Naive B cell (primary cell): Measurements from ENCODE around the gene OIT3. TPM values are rescaled to one million over a fixed set of nuclear protein-coding genes. Genes with fewer than 3 reads are reported as not detected.

ENCODE experiments used
- ATAC-seq, 2 donors: fragments of 150-1000 bp; cut with Tn5 transposase; 2 replicates each; pipeline ENCODE4 v1.10.0; 2021; ENCODE audit warnings: low read depth in 2 of 2, mild to moderate bottlenecking in 2 of 2, moderate library complexity in 2 of 2
- DNase-seq: peaks from one replicate; pipeline ENCODE4 v3.0.0; 2022
- H3K27ac Mint-ChIP-seq, 6 donors: one replicate each; pipeline ENCODE4 v1.8.0; 2020 to 2022; ENCODE audit warnings: mild to moderate bottlenecking in 6 of 6, mixed read lengths in 6 of 6, moderate library complexity in 5 of 6, inconsistent platforms in 2 of 6
- H3K27me3 Mint-ChIP-seq, 3 donors: one replicate each; pipeline ENCODE4 v1.8.0; 2021 to 2022; ENCODE audit warnings: mixed read lengths in 3 of 3, mild to moderate bottlenecking in 1 of 3
- H3K36me3 Mint-ChIP-seq, 2 donors: one replicate each; pipeline ENCODE4 v1.8.0; 2020 to 2022; ENCODE audit warnings: mixed read lengths in 2 of 2, inconsistent platforms in 1 of 2, mild to moderate bottlenecking in 1 of 2
- H3K4me1 Mint-ChIP-seq, 3 donors: one replicate each; pipeline ENCODE4 v1.8.0; 2020 to 2022; ENCODE audit warnings: mixed read lengths in 3 of 3, inconsistent platforms in 1 of 3, mild to moderate bottlenecking in 1 of 3, moderate library complexity in 1 of 3
- H3K4me3 Mint-ChIP-seq, 8 donors: one replicate each; pipeline ENCODE4 v1.8.0; 2020 to 2022; ENCODE audit warnings: mild to moderate bottlenecking in 8 of 8, mixed read lengths in 8 of 8, moderate library complexity in 8 of 8, inconsistent platforms in 2 of 8
- H3K9me3 Mint-ChIP-seq, 7 donors: one replicate each; pipeline ENCODE4 v1.8.0; 2020 to 2022; ENCODE audit warnings: mixed read lengths in 7 of 7, mild to moderate bottlenecking in 5 of 7, inconsistent platforms in 2 of 7, moderate library complexity in 1 of 7
- polyA plus RNA-seq, 6 donors: library from polyadenylated mRNA; unstranded; fragments of 300-500 nt; fragmentation: Illumina TruSeq; gene quantifications; one replicate each; pipeline ENCODE4 v1.2.3, GENCODE V29; 2021; ENCODE audit warnings: low read depth in 6 of 6

Gene OIT3
- polyA plus RNA-seq: not detected

- DNase-seq (no peak), ATAC-seq (no peak)
- Mint-ChIP-seq H3K27me3 (peaks cover 5 to 10% (median 6%) of the 10 kb centered on the region in 3 donors), H3K27ac (no peak within 1 kb of the TSS), H3K36me3 (peaks cover 5 to 6% of the 10 kb centered on the region in 2 donors), H3K4me3 (no peak within 1 kb of the TSS), H3K9me3 (no peaks in the 10 kb centered on the region), H3K4me1 (no peaks in the 10 kb centered on the region)
These were observed at the start of gene OIT3 for GRCh38 chr10:72893136-72893798. Gene OIT3 (plus strand): TSS chr10:72893739. CDS start chr10:72893799, 60 bp downstream.

- peaks cover 1 to 8% (median 3%) of the 10 kb centered on the region in 7 donors for H3K9me3 Mint-ChIP-seq
- no peak for DNase-seq
- peaks cover 8 to 16% of the 10 kb centered on the region in 2 donors for H3K36me3 Mint-ChIP-seq
- ATAC-seq: no peak
- H3K4me1 Mint-ChIP-seq: no peaks in the 10 kb centered on the region
- H3K27me3 Mint-ChIP-seq: no peaks in the 10 kb centered on the region
- no peak overlapping the region for H3K27ac Mint-ChIP-seq
- H3K4me3 Mint-ChIP-seq: no peak overlapping the region
These were observed 47.3 kb upstream of the OIT3 start for GRCh38 chr10:72846238-72846637.

DNA sequence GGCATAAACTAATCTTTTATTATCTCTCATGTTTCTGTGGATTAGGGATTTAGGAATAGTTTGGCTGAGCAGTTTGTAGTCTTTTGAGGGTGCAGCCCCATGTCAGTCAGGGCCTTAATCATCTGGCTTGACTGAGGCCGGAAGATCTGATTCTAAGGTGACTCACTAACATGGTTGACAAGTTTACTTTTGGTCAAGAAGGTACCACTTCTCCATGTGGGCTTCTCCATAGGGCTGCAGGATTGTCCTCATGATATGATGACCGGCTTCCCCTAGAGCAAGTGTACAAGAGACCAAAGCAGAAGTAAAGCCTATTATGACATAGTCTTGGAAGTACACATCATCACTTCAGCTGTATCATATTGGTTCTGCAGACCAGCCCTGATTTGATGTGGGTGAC, 45.9 kb upstream of the OIT3 start:
- no peak overlapping the region for H3K4me3 Mint-ChIP-seq
- ATAC-seq (no peak), DNase-seq (no peak)
- H3K4me1 Mint-ChIP-seq: no peaks in the 10 kb centered on the region
- H3K27me3 Mint-ChIP-seq: no peaks in the 10 kb centered on the region
- H3K9me3 Mint-ChIP-seq: peaks cover 4 to 16% (median 9%) of the 10 kb centered on the region in 7 donors
- H3K36me3 Mint-ChIP-seq: peaks cover 8 to 22% of the 10 kb centered on the region in 2 donors
- no peak overlapping the region for H3K27ac Mint-ChIP-seq

DNA sequence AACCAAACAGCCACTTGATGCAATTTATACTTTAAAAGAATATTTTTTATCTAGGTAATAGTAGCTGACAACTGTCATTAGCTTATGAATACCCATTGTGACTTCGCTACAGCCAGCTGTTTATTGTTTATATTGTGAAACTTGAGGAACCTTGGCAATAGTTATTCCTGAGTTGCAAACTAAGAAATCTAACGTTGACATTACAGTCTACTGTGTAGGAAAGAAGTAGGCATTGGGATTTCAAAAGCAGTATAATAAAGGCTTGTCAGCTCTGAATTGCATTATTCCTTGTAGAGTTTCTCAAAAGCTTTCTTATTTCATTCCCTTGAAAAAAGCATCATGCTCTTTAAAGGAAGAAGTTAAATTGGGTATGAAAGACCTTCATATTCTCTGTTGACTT, 42.7 kb upstream of the OIT3 start:
- H3K9me3 Mint-ChIP-seq: peaks cover 4 to 16% (median 9%) of the 10 kb centered on the region in 7 donors
- no peaks in the 10 kb centered on the region for H3K4me1 Mint-ChIP-seq
- ATAC-seq: no peak

DNA sequence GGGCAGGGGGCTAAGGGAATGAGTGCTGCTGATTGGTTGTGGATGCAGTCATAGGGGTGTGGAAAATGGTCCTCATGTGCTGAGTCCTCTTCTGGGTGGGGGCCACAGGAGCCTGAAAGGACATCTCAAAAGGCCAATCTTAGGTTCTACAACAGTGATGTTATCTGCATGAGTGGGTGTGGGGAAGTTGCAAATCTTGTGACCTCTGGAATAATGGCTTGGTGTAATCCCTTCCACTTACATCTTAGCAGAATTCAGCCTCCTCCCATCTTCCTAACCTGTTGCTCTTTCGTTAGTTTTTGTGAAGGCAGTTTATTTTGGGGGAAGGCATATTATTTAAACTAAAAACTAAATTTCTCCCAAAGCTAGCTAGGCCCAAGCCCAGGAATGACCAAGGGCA, 42.0 kb upstream of the OIT3 start:
- peaks cover 8 to 22% of the 10 kb centered on the region in 2 donors for H3K36me3 Mint-ChIP-seq
- H3K9me3 Mint-ChIP-seq: peaks cover 4 to 16% (median 9%) of the 10 kb centered on the region in 7 donors
- H3K4me1 Mint-ChIP-seq: no peaks in the 10 kb centered on the region
- no peaks in the 10 kb centered on the region for H3K27me3 Mint-ChIP-seq
- H3K27ac Mint-ChIP-seq: no peak overlapping the region
- ATAC-seq (no peak), DNase-seq (no peak)
- no peak overlapping the region for H3K4me3 Mint-ChIP-seq

More for the DNA sequence above, 42.7 kb upstream of the OIT3 start:
- Mint-ChIP-seq H3K27ac (no peak overlapping the region), H3K36me3 (peaks cover 8 to 22% of the 10 kb centered on the region in 2 donors), H3K27me3 (no peaks in the 10 kb centered on the region), H3K4me3 (no peak overlapping the region)
- DNase-seq: no peak

- Mint-ChIP-seq H3K4me1 (no peaks in the 10 kb centered on the region), H3K27ac (no peak overlapping the region), H3K9me3 (peaks cover 4 to 16% (median 9%) of the 10 kb centered on the region in 7 donors), H3K4me3 (no peak overlapping the region), H3K27me3 (no peaks in the 10 kb centered on the region), H3K36me3 (peaks cover 8 to 22% of the 10 kb centered on the region in 2 donors)
- ATAC-seq (no peak), DNase-seq (no peak)
These were observed 41.0 kb upstream of the OIT3 start for GRCh38 chr10:72852508-72852907.

GRCh38 chr10:72855129-72855528, 38.4 kb upstream of the OIT3 start:
- H3K4me1 Mint-ChIP-seq: no peaks in the 10 kb centered on the region
- H3K9me3 Mint-ChIP-seq: peaks cover 4 to 14% (median 9%) of the 10 kb centered on the region in 7 donors
- ATAC-seq: no peak
- no peak overlapping the region for H3K4me3 Mint-ChIP-seq
- H3K27ac Mint-ChIP-seq: no peak overlapping the region
- no peaks in the 10 kb centered on the region for H3K27me3 Mint-ChIP-seq
- H3K36me3 Mint-ChIP-seq: peaks cover 2 to 11% of the 10 kb centered on the region in 2 donors
- no peak for DNase-seq

- peaks cover 4 to 13% (median 9%) of the 10 kb centered on the region in 7 donors for H3K9me3 Mint-ChIP-seq
- H3K4me1 Mint-ChIP-seq: no peaks in the 10 kb centered on the region
- H3K27me3 Mint-ChIP-seq: no peaks in the 10 kb centered on the region
- DNase-seq (no peak), ATAC-seq (no peak)
- no peak overlapping the region for H3K4me3 Mint-ChIP-seq
- peaks cover 4 to 11% of the 10 kb centered on the region in 2 donors for H3K36me3 Mint-ChIP-seq
- H3K27ac Mint-ChIP-seq: no peak overlapping the region
These were observed 37.7 kb upstream of the OIT3 start for GRCh38 chr10:72855790-72856189.

- peaks cover 0 to 8% of the 10 kb centered on the region in 2 donors for H3K36me3 Mint-ChIP-seq
- ATAC-seq (no peak), DNase-seq (no peak)
- no peaks in the 10 kb centered on the region for H3K4me1 Mint-ChIP-seq
- no peak overlapping the region for H3K4me3 Mint-ChIP-seq
- H3K27ac Mint-ChIP-seq: no peak overlapping the region
- no peaks in the 10 kb centered on the region for H3K27me3 Mint-ChIP-seq
- peaks cover 0 to 4% (median 0%) of the 10 kb centered on the region in 7 donors for H3K9me3 Mint-ChIP-seq
These were observed 35.5 kb upstream of the OIT3 start for GRCh38 chr10:72858067-72858466.

GRCh38 chr10:72862957-72863356, 30.6 kb upstream of the OIT3 start:
- Mint-ChIP-seq H3K36me3 (peaks cover 0 to 17% of the 10 kb centered on the region in 2 donors), H3K4me1 (no peaks in the 10 kb centered on the region), H3K27ac (peak overlapping the region in 3 of 6 donors; percentile 0 to 35 (median 9)), H3K4me3 (peak overlapping the region in 1 of 8 donors; percentile 3), H3K9me3 (no peaks in the 10 kb centered on the region), H3K27me3 (no peaks in the 10 kb centered on the region)
- ATAC-seq: no peak
- no peak for DNase-seq

- Mint-ChIP-seq H3K4me3 (no peak overlapping the region), H3K36me3 (peaks cover 0 to 4% of the 10 kb centered on the region in 2 donors), H3K27me3 (no peaks in the 10 kb centered on the region)
These were observed 18.1 kb upstream of the OIT3 start for GRCh38 chr10:72875250-72876055.

DNA sequence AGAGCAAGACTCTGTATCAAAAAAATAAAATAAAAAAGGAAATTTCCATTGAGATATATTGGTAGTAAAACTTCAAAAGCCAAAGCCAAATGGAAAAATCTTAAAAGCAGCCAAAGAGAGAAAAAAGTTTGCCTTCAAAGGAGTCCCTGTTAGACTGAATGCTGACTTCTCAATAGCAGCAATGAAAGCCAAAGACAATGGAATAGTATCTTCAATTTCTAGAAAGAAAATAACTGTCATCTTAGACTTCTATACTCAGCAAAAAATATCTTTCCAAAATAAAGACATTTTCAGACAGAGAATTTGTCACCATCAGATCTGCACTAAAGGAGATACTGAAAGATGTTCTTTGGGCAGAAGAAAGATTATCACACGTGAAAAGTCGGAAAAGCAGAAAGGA, 14.3 kb upstream of the OIT3 start:
- DNase-seq (no peak), ATAC-seq (no peak)
- no peaks in the 10 kb centered on the region for H3K4me1 Mint-ChIP-seq
- H3K27me3 Mint-ChIP-seq: no peaks in the 10 kb centered on the region
- peaks cover 2 to 28% (median 10%) of the 10 kb centered on the region in 7 donors for H3K9me3 Mint-ChIP-seq
- peaks cover 8 to 13% of the 10 kb centered on the region in 2 donors for H3K36me3 Mint-ChIP-seq
- no peak overlapping the region for H3K4me3 Mint-ChIP-seq
- peak overlapping the region in 1 of 6 donors; percentile 45 for H3K27ac Mint-ChIP-seq

More at GRCh38 chr10:72875250-72876055, 18.1 kb upstream of the OIT3 start:
- DNase-seq: peak; percentile 2
- H3K27ac Mint-ChIP-seq: peak overlapping the region in 1 of 6 donors; percentile 32
- peaks cover 0 to 2% (median 0%) of the 10 kb centered on the region in 7 donors for H3K9me3 Mint-ChIP-seq
- no peaks in the 10 kb centered on the region for H3K4me1 Mint-ChIP-seq
- ATAC-seq: no peak

DNA sequence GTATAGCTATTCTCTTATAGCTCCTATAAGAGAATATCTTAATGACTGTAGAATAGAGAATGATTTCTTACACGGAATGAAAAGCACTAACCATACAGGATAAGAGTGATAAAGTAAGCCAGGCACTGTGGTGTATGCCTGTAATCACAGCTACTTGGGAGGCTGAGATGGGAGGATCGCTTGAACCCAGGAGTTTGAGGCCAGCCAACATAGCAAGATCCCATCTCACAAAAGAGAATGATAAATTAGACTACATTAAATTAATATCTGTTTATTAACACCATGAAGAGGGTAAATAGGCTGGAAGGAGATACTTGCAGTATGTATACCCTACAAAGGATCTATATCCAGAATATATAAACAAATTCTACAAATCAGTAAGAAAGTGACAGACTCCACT, 12.2 kb upstream of the OIT3 start:
- Mint-ChIP-seq H3K4me3 (no peak overlapping the region), H3K27me3 (no peaks in the 10 kb centered on the region), H3K4me1 (no peaks in the 10 kb centered on the region), H3K27ac (peak overlapping the region in 3 of 6 donors; percentile 17 to 54 (median 24)), H3K9me3 (peaks cover 2 to 28% (median 10%) of the 10 kb centered on the region in 7 donors), H3K36me3 (peaks cover 16 to 27% of the 10 kb centered on the region in 2 donors)
- no peak for ATAC-seq
- DNase-seq: no peak
